GM21360 (cell line): ENCODE measurements around the gene ACSL1.
"Not testable (repeated sequence)": the region's sequence is repeated elsewhere in the genome, so short reads cannot be mapped to it uniquely, and the experiment has no call there.

Experiments used
- ATAC-seq: cut with Tn5 transposase; IDR thresholded peaks from one replicate; pipeline ENCODE4 v1.9.1; 2021; ENCODE audit warnings: mild to moderate bottlenecking, moderate library complexity; ENCODE audit not compliant: unreplicated experiment

ACSL1 gene

GRCh38 chr4:184792950-184793555 is 32.7 kb downstream of the ACSL1 start:
- peak; percentile 46 for ATAC-seq

- ATAC-seq, result no peak
Measured at GRCh38 chr4:184792334-184792733, 33.4 kb downstream of the ACSL1 start.

GRCh38 chr4:184790826-184791225 is 34.9 kb downstream of the ACSL1 start:
- ATAC-seq, result no peak

- ATAC-seq, result no peak
Measured at GRCh38 chr4:184787766-184788503, 37.8 kb downstream of the ACSL1 start.

- no peak for ATAC-seq
Measured at GRCh38 chr4:184785813-184786212, 40.0 kb downstream of the ACSL1 start.

- no peak for ATAC-seq
Measured at GRCh38 chr4:184784628-184785257, 41.0 kb downstream of the ACSL1 start.

GRCh38 chr4:184782731-184783373 is 42.9 kb downstream of the ACSL1 start:
- no peak for ATAC-seq

GRCh38 chr4:184779160-184779559 is 46.6 kb downstream of the ACSL1 start:
- ATAC-seq, result not testable (repeated sequence)

- ATAC-seq, result no peak
Measured at GRCh38 chr4:184778325-184778724, 47.4 kb downstream of the ACSL1 start.

- ATAC-seq, result no peak
Measured at GRCh38 chr4:184776821-184777220, 48.9 kb downstream of the ACSL1 start.

GRCh38 chr4:184775854-184776555 is 49.8 kb downstream of the ACSL1 start:
- no peak for ATAC-seq

GRCh38 chr4:184774152-184774551 is 51.6 kb downstream of the ACSL1 start:
- ATAC-seq, result no peak

- ATAC-seq, result no peak
Measured at GRCh38 chr4:184771416-184771815, 54.4 kb downstream of the ACSL1 start.

GRCh38 chr4:184769141-184769765 is 56.5 kb downstream of the ACSL1 start:
- no peak for ATAC-seq

- no peak for ATAC-seq
Measured at GRCh38 chr4:184768296-184768695, 57.5 kb downstream of the ACSL1 start.

GRCh38 chr4:184766446-184766845 is 59.3 kb downstream of the ACSL1 start:
- no peak for ATAC-seq

- no peak for ATAC-seq
Measured at GRCh38 chr4:184765473-184766340, 60.1 kb downstream of the ACSL1 start.

- ATAC-seq, result no peak
Measured at GRCh38 chr4:184764601-184765000, 61.2 kb downstream of the ACSL1 start.

- ATAC-seq, result no peak
Measured at GRCh38 chr4:184763150-184763780, 62.5 kb downstream of the ACSL1 start.
